NCI-H1436 (cell line): ENCODE measurements around the gene TMEM209.
"Not testable (repeated sequence)": the region's sequence is repeated elsewhere in the genome, so short reads cannot be mapped to it uniquely, and the experiment has no call there.

ENCODE experiments used
- DNase-seq: peaks from one replicate; lab custom pipeline; 2025; lab: John Stamatoyannopoulos, UW

TMEM209 gene

GRCh38 chr7:130162196-130162595 is 43.0 kb downstream of the TMEM209 start:
- DNase-seq = no peak

- DNase-seq = no peak
Observed at GRCh38 chr7:130160455-130160854, 44.8 kb downstream of the TMEM209 start.

- no peak for DNase-seq
Observed at GRCh38 chr7:130160023-130160422, 45.2 kb downstream of the TMEM209 start.

GRCh38 chr7:130157700-130158099 is 47.5 kb downstream of the TMEM209 start:
- no peak for DNase-seq

- DNase-seq = no peak
Observed at GRCh38 chr7:130156140-130156539, 49.1 kb downstream of the TMEM209 start.

GRCh38 chr7:130154501-130155317 is 50.5 kb downstream of the TMEM209 start:
- DNase-seq = peak; percentile 42

- DNase-seq = no peak
Observed at GRCh38 chr7:130154131-130154500, 51.1 kb downstream of the TMEM209 start.

- DNase-seq = no peak
Observed at GRCh38 chr7:130153211-130153908, 51.8 kb downstream of the TMEM209 start.

GRCh38 chr7:130152493-130153210 is 52.6 kb downstream of the TMEM209 start:
- DNase-seq = no peak

GRCh38 chr7:130151591-130152492 is 53.4 kb downstream of the TMEM209 start:
- DNase-seq = no peak

- DNase-seq = no peak
Observed at GRCh38 chr7:130150587-130150986, 54.6 kb downstream of the TMEM209 start.

GRCh38 chr7:130149281-130150139 is 55.7 kb downstream of the TMEM209 start:
- peak; percentile 42 for DNase-seq

- no peak for DNase-seq
Observed at GRCh38 chr7:130148561-130148960, 56.6 kb downstream of the TMEM209 start.

- DNase-seq = no peak
Observed at GRCh38 chr7:130147710-130148325, 57.4 kb downstream of the TMEM209 start.

GRCh38 chr7:130146693-130147405 is 58.4 kb downstream of the TMEM209 start:
- no peak for DNase-seq

GRCh38 chr7:130146142-130146541 is 59.1 kb downstream of the TMEM209 start:
- DNase-seq = not testable (repeated sequence)

- DNase-seq = no peak
Observed at GRCh38 chr7:130145424-130146100, 59.6 kb downstream of the TMEM209 start.

GRCh38 chr7:130144312-130145171 is 60.7 kb downstream of the TMEM209 start:
- DNase-seq = no peak
